ENCODE measurements around the gene CLIP2. TPM values are rescaled to one million over a fixed set of nuclear protein-coding genes. Genes with fewer than 3 reads are reported as not detected.
A peak's percentile ranks its signal among the peaks of the same experiment; 100 is the strongest.

CLIP2 gene
- total and polyA plus RNA-seq, 2 of the 8 experiments (the other 6 are each of a cell fraction or from before 2014, with no cell fraction given), result 8.3 to 41.5 TPM

DNA sequence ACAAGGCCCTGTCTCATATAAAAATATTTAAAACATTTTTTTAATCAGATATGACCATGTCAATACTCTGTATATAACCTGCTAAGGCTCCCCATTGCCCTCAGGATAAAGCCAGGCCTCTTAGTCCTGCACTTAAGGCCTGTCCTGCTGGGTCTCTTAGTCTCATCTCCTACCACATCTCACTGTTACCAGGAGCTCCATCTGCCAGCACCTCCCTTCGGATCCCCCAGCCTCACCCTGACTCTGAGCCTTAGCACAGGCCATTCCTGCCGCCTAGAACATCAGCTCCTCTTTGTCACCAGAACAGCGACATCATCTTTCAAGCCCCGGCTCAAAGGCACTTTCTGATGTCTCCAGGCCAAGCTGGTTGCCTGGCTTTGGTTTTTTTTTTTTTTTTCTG is 138.8 kb downstream of the CLIP2 start:
- Histone ChIP-seq H2BK120ac (replicated peaks; ENCODE audit: low read depth, low read length) (no peak overlapping the region), H3K27ac (ENCODE audit: low read depth, low read length) (no peak overlapping the region), H3K23ac (ENCODE audit: insufficient read length) (no peak overlapping the region), H4K5ac (ENCODE audit: insufficient read length, low read depth, low read length) (no peak overlapping the region), H2BK15ac (ENCODE audit: low read length) (no peak overlapping the region), H3K4ac (replicated peaks; ENCODE audit: insufficient read length, low read depth, low read length) (no peak overlapping the region), H3K79me1 (ENCODE audit: low read depth, low read length) (no peaks in the 10 kb centered on the region), H2AFZ (ENCODE audit: low read length) (no peak overlapping the region), H3K9me3 (ENCODE audit: insufficient read depth in 2 of 2, low read depth in 1 of 2, low read length in 1 of 2) (no peaks in the 10 kb centered on the region), H2BK5ac (ENCODE audit: low read depth, low read length) (peak overlapping the region; percentile 40), H3K4me2 (ENCODE audit: insufficient read depth in 1 of 2, low read depth in 2 of 2, low read length in 2 of 2) (no peak overlapping the region), H3K56ac (replicated peaks; ENCODE audit: insufficient read length, low read depth, low read length) (no peak overlapping the region), H3K23me2 (ENCODE audit: low read depth, low read length) (no peaks in the 10 kb centered on the region), H3K4me1 (replicated peaks in 1 of 4; ENCODE audit: control insufficient read depth in 3 of 4, insufficient read depth in 4 of 4, low read length in 3 of 4) (peaks cover 5 to 19% (median 14%) of the 10 kb centered on the region in 4 experiments), H4K91ac (replicated peaks; ENCODE audit: insufficient read length, low read length) (no peak overlapping the region), H4K8ac (ENCODE audit: extremely low read depth, insufficient read depth, low read length) (no peak overlapping the region), H2AK5ac (ENCODE audit: low read depth, low read length) (peak overlapping the region; percentile 66; the same call in 1 of the 2 replicates), H4K20me1 (replicated peaks in 1 of 2; ENCODE audit: control insufficient read depth in 1 of 2, insufficient read depth in 2 of 2, low read length in 2 of 2) (no peaks in the 10 kb centered on the region), H3K18ac (ENCODE audit: extremely low read depth, low read length) (no peak overlapping the region), H3K9ac (replicated peaks in 1 of 4; ENCODE audit: extremely low read depth in 1 of 4, low read depth in 3 of 4, low read length in 3 of 4) (no peak overlapping the region), H3K36me3 (ENCODE audit: control insufficient read depth in 2 of 4, insufficient read depth in 4 of 4, low read length in 3 of 4) (no peaks in the 10 kb centered on the region), H2BK12ac (ENCODE audit: low read depth, low read length) (peak overlapping the region; percentile 70; the same call in 1 of the 2 replicates), H3K27me3 (replicated peaks in 1 of 4; ENCODE audit: control insufficient read depth in 3 of 4, extremely low read depth in 1 of 4, insufficient read depth in 3 of 4, low read length in 3 of 4) (no peaks in the 10 kb centered on the region), H3K79me2 (ENCODE audit: control insufficient read depth in 1 of 2, insufficient read depth in 2 of 2, low read length in 2 of 2) (no peaks in the 10 kb centered on the region), H3K14ac (ENCODE audit: insufficient read length) (no peak overlapping the region), H2BK20ac (ENCODE audit: low read length) (no peak overlapping the region; the same call in 1 of the 2 replicates), H3K4me3 (ENCODE audit: extremely low read depth in 1 of 4, insufficient read depth in 2 of 4, low read depth in 3 of 4, low read length in 4 of 4) (no peak overlapping the region)
- 98% methylated on average over 4 of the region's 4 CpGs; no CpG with 5 or more reads in 1 of the 2 experiments for WGBS, 2 experiments (ENCODE audit: extremely low coverage in 1 of 2, insufficient coverage in 1 of 2, insufficient read length in 1 of 2, insufficient replicate concordance in 2 of 2, low coverage in 1 of 2, low lambda C conversion rate in 2 of 2, missing lambda C conversion rate in 1 of 2)
- DNase-seq (ENCODE audit: low read depth in 1 of 2, low spot score in 2 of 2), result no peak
- CTCF ChIA-PET (ENCODE audit: partially characterized antibody), result interaction anchor here (0.7 to 7.6 kb wide), 9 partner anchors 10 to 227 kb away, joined by 3 to 55 read pairs (median 5); no protein-coding TSS in a partner anchor
- no peak for FAIRE-seq
- POLR2A ChIA-PET (ENCODE audit: partially characterized antibody), result interaction anchor here (1.0 to 1.5 kb wide), 4 partner anchors 11 to 189 kb away, joined by 3 to 5 read pairs (median 4); no protein-coding TSS in a partner anchor
- TF ChIP-seq KDM1A (IDR thresholded peaks at IDR 0.05; ENCODE audit: borderline replicate concordance, low read length), result peak; percentile 88
- no peak for TF ChIP-seq JUND (IDR thresholded peaks at IDR 0.05; ENCODE audit: low read length)
- no peak for TF ChIP-seq CBX8 (IDR thresholded peaks at IDR 0.05; ENCODE audit: borderline replicate concordance, low read depth, low read length)
- TF ChIP-seq GTF2F1 (IDR thresholded peaks at IDR 0.05; ENCODE audit: borderline replicate concordance, low read depth, low read length), result no peak
- TF ChIP-seq BACH1 (IDR thresholded peaks at IDR 0.05; ENCODE audit: low read length), result no peak
- TF ChIP-seq BCL11A (IDR thresholded peaks at IDR 0.05; ENCODE audit: low read depth in 2 of 2, low read length in 2 of 2), result no peak
- no peak for TF ChIP-seq EZH2 (IDR thresholded peaks at IDR 0.05; ENCODE audit: low read depth, low read length, severe bottlenecking)
- TF ChIP-seq PHF8 (conservative IDR thresholded peaks at IDR 0.05; ENCODE audit: low read depth, low read length), result no peak
- TF ChIP-seq, protein P1, sequence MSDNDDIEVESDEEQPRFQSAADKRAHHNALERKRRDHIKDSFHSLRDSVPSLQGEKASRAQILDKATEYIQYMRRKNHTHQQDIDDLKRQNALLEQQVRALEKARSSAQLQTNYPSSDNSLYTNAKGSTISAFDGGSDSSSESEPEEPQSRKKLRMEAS (IDR thresholded peaks at IDR 0.05), result no peak
- no peak for TF ChIP-seq SP2 (IDR thresholded peaks at IDR 0.05; ENCODE audit: low read length)
- TF ChIP-seq ATF2 (IDR thresholded peaks at IDR 0.05; ENCODE audit: low read length), result 0 out of 2 replicates have a peak, but pooled peaks have one; percentile 37
- TF ChIP-seq SIN3A (conservative IDR thresholded peaks at IDR 0.05 in 1 of 2, IDR thresholded peaks at IDR 0.05 in 1 of 2; ENCODE audit: low read depth in 1 of 2, low read length in 2 of 2), result no peak
